HCT116 (cell line): ENCODE results near the gene SPACA6. TPM values are rescaled to one million over a fixed set of nuclear protein-coding genes. Genes with fewer than 3 reads are reported as not detected.

Experiments
- ATAC-seq: fragments of 200-7000 bp; cut with Tn5 transposase; 2 replicates; pipeline ENCODE4 v1.9.1; 2020; ENCODE audit warnings: mild to moderate bottlenecking, moderate library complexity
- BruUV-seq: library from RNA; stranded (reverse); fragments of 400-500 nt; replicated peaks from 2 replicates; lab custom pipeline; 2021; lab: Mats Ljungman, UMichigan
- CTCF ChIA-PET: fragments of 300-600 bp; sonication (Branson Sonifier 250); formaldehyde crosslinking; loops from one replicate; lab custom pipeline; 2021; ENCODE audit warnings: antibody characterized with exemption; lab: Charles Lee
- POLR2A ChIA-PET: fragments of 300-600, 350-600 bp; sonication (Branson Sonifier 250); formaldehyde crosslinking; loops from one replicate; lab custom pipeline; 2021; ENCODE audit warnings: antibody characterized with exemption; lab: Charles Lee
- RAD21 ChIA-PET, 2 experiments: fragments of 300-600 bp; sonication (Branson Sonifier 250); formaldehyde crosslinking; loops; one replicate each; lab custom pipeline; 2023; ENCODE audit warnings: low total read pairs in 2 of 2; ENCODE audit not compliant: uncharacterized antibody in 2 of 2, unreplicated experiment in 2 of 2, low non-redundant PET in 1 of 2; lab: Charles Lee
- DNase-seq: peaks from one replicate; pipeline ENCODE4 v3.0.0-alpha.2; 2010; ENCODE audit warnings: low read depth, low spot score
- H2AFZ ChIP-seq: fragments of 200-600 bp; shearing (Covaris generic), sonication (generic); 2 replicates; pipeline ENCODE4 v1.6.1; 2017; ENCODE audit warnings: low read depth, mixed run types, mixed read lengths, antibody characterized with exemption, low read length; ENCODE audit not compliant: poor library complexity, severe bottlenecking
- H3K27ac ChIP-seq: 2 replicates; pipeline ENCODE4 v1.5.1; 2012; ENCODE audit warnings: low read depth, low read length
- H3K27me3 ChIP-seq: fragments of 200-600 bp; sonication (generic); 2 replicates; pipeline ENCODE4 v1.6.1; 2016; ENCODE audit warnings: mixed run types, low read length, mixed read lengths; ENCODE audit not compliant: insufficient read depth
- H3K36me3 ChIP-seq, 2 experiments: fragments of 200-500 bp in 1 of 2; fragments of 200-600 bp in 1 of 2; sonication (Bioruptor generic) in 1 of 2; sonication (generic) in 1 of 2; 2 replicates each; pipeline versions ENCODE4 v1.5.1 to v1.6.1; 2014 to 2016; ENCODE audit warnings: low read length in 2 of 2, inconsistent platforms in 1 of 2, mixed read lengths in 1 of 2, mixed run types in 1 of 2; ENCODE audit not compliant: insufficient read depth in 2 of 2, control insufficient read depth in 1 of 2
- H3K4me1 ChIP-seq, 2 experiments: fragments of 200-600 bp in 1 of 2; sonication (generic) in 1 of 2; 2 replicates each; pipeline versions ENCODE4 v1.5.1 to v1.6.1; 2012 to 2017; ENCODE audit warnings: low read length in 2 of 2, inconsistent platforms in 1 of 2, mild to moderate bottlenecking in 1 of 2, mixed read lengths in 1 of 2, mixed run types in 1 of 2, moderate library complexity in 1 of 2; ENCODE audit not compliant: insufficient read depth in 2 of 2, control insufficient read depth in 1 of 2
- H3K4me2 ChIP-seq: fragments of 200-600 bp; sonication (generic); 2 replicates; pipeline ENCODE4 v1.6.1; 2017; ENCODE audit warnings: mixed run types, low read length, mixed read lengths
- H3K4me3 ChIP-seq, 2 experiments: fragments of 200-600 bp in 1 of 2; sonication (generic) in 1 of 2; replicated peaks in 1 of 2; 2 replicates each; pipeline ENCODE4 v1.5.1; 2011 to 2016; ENCODE audit warnings: low read length in 2 of 2, control low read depth in 1 of 2, low read depth in 1 of 2, mild to moderate bottlenecking in 1 of 2, mixed read lengths in 1 of 2, mixed run types in 1 of 2
- H3K79me2 ChIP-seq: fragments of 200-600 bp; sonication (generic); 2 replicates; pipeline ENCODE4 v1.6.1; 2017; ENCODE audit warnings: mild to moderate bottlenecking, mixed run types, low read length, moderate library complexity, mixed read lengths; ENCODE audit not compliant: insufficient read depth
- H3K9ac ChIP-seq: fragments of 200-600 bp; sonication (generic); 2 replicates; pipeline ENCODE4 v1.6.1; 2016; ENCODE audit warnings: low read length, mixed read lengths
- H3K9me2 ChIP-seq: fragments of 200-600 bp; sonication (generic), shearing (Covaris generic); 2 replicates; pipeline ENCODE4 v1.6.1; 2017; ENCODE audit warnings: mixed run types, mild to moderate bottlenecking, moderate library complexity; ENCODE audit not compliant: insufficient read depth
- H3K9me3 ChIP-seq, 2 experiments: fragments of 200-500 bp in 1 of 2; fragments of 200-600 bp in 1 of 2; sonication (Bioruptor generic) in 1 of 2; sonication (generic) in 1 of 2; 2 replicates each; pipeline ENCODE4 v1.6.1; 2014 to 2017; ENCODE audit warnings: low read length in 2 of 2, mixed read lengths in 2 of 2, inconsistent platforms in 1 of 2, low read depth in 1 of 2, mild to moderate bottlenecking in 1 of 2, mixed run types in 1 of 2, moderate library complexity in 1 of 2; ENCODE audit not compliant: control insufficient read depth in 1 of 2, insufficient read depth in 1 of 2
- H4K20me1 ChIP-seq: fragments of 200-600 bp; sonication (generic), shearing (Covaris generic); 2 replicates; pipeline ENCODE4 v1.6.1; 2017; ENCODE audit warnings: mixed run types, mild to moderate bottlenecking, moderate library complexity; ENCODE audit not compliant: insufficient read depth
- CEBPB ChIP-seq: IDR thresholded peaks from 2 replicates; pipeline ENCODE4 v1.6.1; 2012; ENCODE audit warnings: low read depth
- EGR1 ChIP-seq: IDR thresholded peaks from 2 replicates; pipeline ENCODE4 v1.6.1; 2012; ENCODE audit warnings: low read depth
- ELF1 ChIP-seq: IDR thresholded peaks from 2 replicates; pipeline ENCODE4 v1.6.1; 2012; ENCODE audit warnings: low read depth, borderline replicate concordance
- EZH2 ChIP-seq: fragments of 200-600 bp; sonication (generic); IDR thresholded peaks from 2 replicates; pipeline ENCODE4 v1.6.1; 2017; ENCODE audit warnings: antibody characterized with exemption, mixed run types
- EZH2phosphoT487 ChIP-seq: fragments of 200-600 bp; IDR thresholded peaks from 2 replicates; pipeline ENCODE4 v1.6.1; 2018; ENCODE audit warnings: antibody characterized with exemption, borderline replicate concordance
- FOSL1 ChIP-seq: IDR thresholded peaks from 2 replicates; pipeline ENCODE4 v1.6.1; 2012; ENCODE audit warnings: low read depth
- JUND ChIP-seq: IDR thresholded peaks from 2 replicates; pipeline ENCODE4 v1.6.1; 2012
- POLR2AphosphoS5 ChIP-seq: IDR thresholded peaks from 2 replicates; pipeline ENCODE4 v1.6.1; 2011; ENCODE audit warnings: mild to moderate bottlenecking, low read depth, low read length, moderate library complexity
- RAD21 ChIP-seq: IDR thresholded peaks from 2 replicates; pipeline ENCODE4 v1.6.1; 2012; ENCODE audit warnings: low read depth, mild to moderate bottlenecking
- SIN3A ChIP-seq: IDR thresholded peaks from 2 replicates; pipeline ENCODE4 v1.6.1; 2012; ENCODE audit warnings: low read depth
- SP1 ChIP-seq: IDR thresholded peaks from 2 replicates; pipeline ENCODE4 v1.6.1; 2012; ENCODE audit warnings: low read depth
- TCF7L2 ChIP-seq: IDR thresholded peaks from 2 replicates; pipeline ENCODE4 v1.7.0; 2011; ENCODE audit warnings: borderline replicate concordance, inconsistent platforms; ENCODE audit not compliant: insufficient read depth, insufficient read length; ENCODE audit errors: extremely low read depth
- YY1 ChIP-seq: IDR thresholded peaks from 2 replicates; pipeline ENCODE4 v1.6.1; 2011; ENCODE audit warnings: low read length, low read depth, moderate library complexity, mild to moderate bottlenecking; ENCODE audit not compliant: insufficient replicate concordance; ENCODE audit errors: extremely low read depth
- ZFX ChIP-seq: fragments of 450-650 bp; IDR thresholded peaks from 2 replicates; pipeline ENCODE4 v1.6.1; 2017
- ZNF274 ChIP-seq: fragments of 200-500 bp; sonication (Bioruptor generic); IDR thresholded peaks from 2 replicates; pipeline ENCODE4 v1.6.1; 2014; ENCODE audit warnings: mild to moderate bottlenecking, low read depth, low read length, inconsistent platforms
- intact Hi-C: fragments of 100-400 bp; cut with micrococcal nuclease; formaldehyde crosslinking; loops from 2 replicates; pipeline ENCODE4 v1.10.0; 2022
- total RNA-seq: library from RNA; stranded (reverse); gene quantifications from one replicate; pipeline ENCODE4 v1.2.1, GENCODE V29; 2021; ENCODE audit not compliant: unreplicated experiment
- TF ChIP-seq, protein P1 (sequence below): IDR thresholded peaks from 2 replicates; pipeline ENCODE4 v1.6.1; 2012
- TF ChIP-seq, protein P2 (sequence below): IDR thresholded peaks from 2 replicates; pipeline ENCODE4 v1.6.1; 2012
- TF ChIP-seq, protein P3 (sequence below): IDR thresholded peaks from 2 replicates; pipeline ENCODE4 v1.6.1; 2011; ENCODE audit warnings: mild to moderate bottlenecking, low read length, moderate library complexity; ENCODE audit not compliant: insufficient replicate concordance; ENCODE audit errors: extremely low read depth
- TF ChIP-seq, protein P4 (sequence below), 3 experiments: fragments of 200-600 bp in 1 of 3; sonication (generic) in 1 of 3; IDR thresholded peaks in 2 of 3; conservative IDR thresholded peaks in 1 of 3; 2 replicates each; pipeline ENCODE4 v1.5.1; 2012 to 2017; ENCODE audit warnings: low read depth in 2 of 3, low read length in 2 of 3, antibody characterized with exemption in 1 of 3, borderline replicate concordance in 1 of 3, control low read depth in 1 of 3, mild to moderate bottlenecking in 1 of 3, mixed read lengths in 1 of 3, mixed run types in 1 of 3, moderate library complexity in 1 of 3; ENCODE audit not compliant: insufficient read depth in 1 of 3
- TF ChIP-seq, protein P5 (sequence below): IDR thresholded peaks from 2 replicates; pipeline ENCODE4 v1.6.1; 2012; ENCODE audit warnings: low read depth

SPACA6 gene
- total RNA-seq, 1 experiment from 2014 or later: 13.9 TPM

DNA sequence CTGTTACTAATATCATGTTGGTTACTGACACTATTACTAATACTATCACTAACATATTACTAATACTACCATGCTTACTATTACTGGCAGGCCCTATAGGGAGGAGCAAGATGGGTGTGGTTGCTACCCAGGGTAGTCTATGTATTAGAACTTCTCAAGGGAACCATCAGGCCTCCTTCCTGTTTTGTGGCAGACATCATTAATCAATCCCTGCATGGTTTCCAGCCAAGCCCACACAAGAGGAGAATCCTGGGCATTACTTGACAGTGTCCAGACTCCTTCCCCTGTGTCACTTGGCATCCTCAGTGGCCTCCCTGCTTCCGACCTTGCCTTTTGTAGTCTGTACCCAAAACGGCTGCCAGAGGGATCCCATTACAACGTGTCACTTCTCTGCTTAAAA is 21.7 kb downstream of the SPACA6 start:
- CTCF ChIA-PET: no interaction called here

More for the DNA sequence above, 21.7 kb downstream of the SPACA6 start:
- Histone ChIP-seq H4K20me1 (no peaks in the 10 kb centered on the region), H3K36me3 (no peaks in the 10 kb centered on the region), H3K4me1 (no peaks in the 10 kb centered on the region), H3K9me3 (no peaks in the 10 kb centered on the region), H3K4me2 (no peak overlapping the region), H2AFZ (no peak overlapping the region), H3K27me3 (no peaks in the 10 kb centered on the region), H3K4me3 (no peak overlapping the region), H3K79me2 (no peaks in the 10 kb centered on the region), H3K9me2 (no peaks in the 10 kb centered on the region), H3K27ac (no peak overlapping the region), H3K9ac (no peak overlapping the region)
- ChIA-PET RAD21 (no interaction called here), POLR2A (no interaction called here)
- intact Hi-C loops: no loop called here
- no peak for DNase-seq
- ATAC-seq: no peak
- no peak for TF ChIP-seq ZNF274
- TF ChIP-seq POLR2AphosphoS5: no peak
- TF ChIP-seq, protein P1, sequence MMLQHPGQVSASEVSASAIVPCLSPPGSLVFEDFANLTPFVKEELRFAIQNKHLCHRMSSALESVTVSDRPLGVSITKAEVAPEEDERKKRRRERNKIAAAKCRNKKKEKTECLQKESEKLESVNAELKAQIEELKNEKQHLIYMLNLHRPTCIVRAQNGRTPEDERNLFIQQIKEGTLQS: no peak
- TF ChIP-seq JUND: no peak
- TF ChIP-seq, protein P2, sequence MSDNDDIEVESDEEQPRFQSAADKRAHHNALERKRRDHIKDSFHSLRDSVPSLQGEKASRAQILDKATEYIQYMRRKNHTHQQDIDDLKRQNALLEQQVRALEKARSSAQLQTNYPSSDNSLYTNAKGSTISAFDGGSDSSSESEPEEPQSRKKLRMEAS: no peak
- TF ChIP-seq CEBPB: no peak
- no peak for TF ChIP-seq RAD21
- no peak for TF ChIP-seq YY1
- TF ChIP-seq EZH2phosphoT487: no peak
- TF ChIP-seq SIN3A: no peak
- TF ChIP-seq, protein P3, sequence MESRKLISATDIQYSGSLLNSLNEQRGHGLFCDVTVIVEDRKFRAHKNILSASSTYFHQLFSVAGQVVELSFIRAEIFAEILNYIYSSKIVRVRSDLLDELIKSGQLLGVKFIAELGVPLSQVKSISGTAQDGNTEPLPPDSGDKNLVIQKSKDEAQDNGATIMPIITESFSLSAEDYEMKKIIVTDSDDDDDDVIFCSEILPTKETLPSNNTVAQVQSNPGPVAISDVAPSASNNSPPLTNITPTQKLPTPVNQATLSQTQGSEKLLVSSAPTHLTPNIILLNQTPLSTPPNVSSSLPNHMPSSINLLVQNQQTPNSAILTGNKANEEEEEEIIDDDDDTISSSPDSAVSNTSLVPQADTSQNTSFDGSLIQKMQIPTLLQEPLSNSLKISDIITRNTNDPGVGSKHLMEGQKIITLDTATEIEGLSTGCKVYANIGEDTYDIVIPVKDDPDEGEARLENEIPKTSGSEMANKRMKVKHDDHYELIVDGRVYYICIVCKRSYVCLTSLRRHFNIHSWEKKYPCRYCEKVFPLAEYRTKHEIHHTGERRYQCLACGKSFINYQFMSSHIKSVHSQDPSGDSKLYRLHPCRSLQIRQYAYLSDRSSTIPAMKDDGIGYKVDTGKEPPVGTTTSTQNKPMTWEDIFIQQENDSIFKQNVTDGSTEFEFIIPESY: no peak
- TF ChIP-seq TCF7L2: no peak
- TF ChIP-seq, protein P4, sequence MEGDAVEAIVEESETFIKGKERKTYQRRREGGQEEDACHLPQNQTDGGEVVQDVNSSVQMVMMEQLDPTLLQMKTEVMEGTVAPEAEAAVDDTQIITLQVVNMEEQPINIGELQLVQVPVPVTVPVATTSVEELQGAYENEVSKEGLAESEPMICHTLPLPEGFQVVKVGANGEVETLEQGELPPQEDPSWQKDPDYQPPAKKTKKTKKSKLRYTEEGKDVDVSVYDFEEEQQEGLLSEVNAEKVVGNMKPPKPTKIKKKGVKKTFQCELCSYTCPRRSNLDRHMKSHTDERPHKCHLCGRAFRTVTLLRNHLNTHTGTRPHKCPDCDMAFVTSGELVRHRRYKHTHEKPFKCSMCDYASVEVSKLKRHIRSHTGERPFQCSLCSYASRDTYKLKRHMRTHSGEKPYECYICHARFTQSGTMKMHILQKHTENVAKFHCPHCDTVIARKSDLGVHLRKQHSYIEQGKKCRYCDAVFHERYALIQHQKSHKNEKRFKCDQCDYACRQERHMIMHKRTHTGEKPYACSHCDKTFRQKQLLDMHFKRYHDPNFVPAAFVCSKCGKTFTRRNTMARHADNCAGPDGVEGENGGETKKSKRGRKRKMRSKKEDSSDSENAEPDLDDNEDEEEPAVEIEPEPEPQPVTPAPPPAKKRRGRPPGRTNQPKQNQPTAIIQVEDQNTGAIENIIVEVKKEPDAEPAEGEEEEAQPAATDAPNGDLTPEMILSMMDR (IDR thresholded peaks at IDR 0.05 in 2 of 3, conservative IDR thresholded peaks at IDR 0.05 in 1 of 3; ENCODE audit: borderline replicate concordance in 1 of 3, insufficient read depth in 1 of 3, low read depth in 2 of 3, low read length in 2 of 3): no peak
- no peak for TF ChIP-seq ELF1
- TF ChIP-seq ZFX: no peak
- no peak for TF ChIP-seq SP1
- no peak for TF ChIP-seq EGR1
- TF ChIP-seq FOSL1: no peak
- TF ChIP-seq, protein P5, sequence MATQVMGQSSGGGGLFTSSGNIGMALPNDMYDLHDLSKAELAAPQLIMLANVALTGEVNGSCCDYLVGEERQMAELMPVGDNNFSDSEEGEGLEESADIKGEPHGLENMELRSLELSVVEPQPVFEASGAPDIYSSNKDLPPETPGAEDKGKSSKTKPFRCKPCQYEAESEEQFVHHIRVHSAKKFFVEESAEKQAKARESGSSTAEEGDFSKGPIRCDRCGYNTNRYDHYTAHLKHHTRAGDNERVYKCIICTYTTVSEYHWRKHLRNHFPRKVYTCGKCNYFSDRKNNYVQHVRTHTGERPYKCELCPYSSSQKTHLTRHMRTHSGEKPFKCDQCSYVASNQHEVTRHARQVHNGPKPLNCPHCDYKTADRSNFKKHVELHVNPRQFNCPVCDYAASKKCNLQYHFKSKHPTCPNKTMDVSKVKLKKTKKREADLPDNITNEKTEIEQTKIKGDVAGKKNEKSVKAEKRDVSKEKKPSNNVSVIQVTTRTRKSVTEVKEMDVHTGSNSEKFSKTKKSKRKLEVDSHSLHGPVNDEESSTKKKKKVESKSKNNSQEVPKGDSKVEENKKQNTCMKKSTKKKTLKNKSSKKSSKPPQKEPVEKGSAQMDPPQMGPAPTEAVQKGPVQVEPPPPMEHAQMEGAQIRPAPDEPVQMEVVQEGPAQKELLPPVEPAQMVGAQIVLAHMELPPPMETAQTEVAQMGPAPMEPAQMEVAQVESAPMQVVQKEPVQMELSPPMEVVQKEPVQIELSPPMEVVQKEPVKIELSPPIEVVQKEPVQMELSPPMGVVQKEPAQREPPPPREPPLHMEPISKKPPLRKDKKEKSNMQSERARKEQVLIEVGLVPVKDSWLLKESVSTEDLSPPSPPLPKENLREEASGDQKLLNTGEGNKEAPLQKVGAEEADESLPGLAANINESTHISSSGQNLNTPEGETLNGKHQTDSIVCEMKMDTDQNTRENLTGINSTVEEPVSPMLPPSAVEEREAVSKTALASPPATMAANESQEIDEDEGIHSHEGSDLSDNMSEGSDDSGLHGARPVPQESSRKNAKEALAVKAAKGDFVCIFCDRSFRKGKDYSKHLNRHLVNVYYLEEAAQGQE: no peak
- TF ChIP-seq EZH2: no peak
- no TSS peak for BruUV-seq
